Progenitor cell of endocrine pancreas (in vitro differentiated cells): ENCODE measurements around the gene MRPL14. TPM values are rescaled to one million over a fixed set of nuclear protein-coding genes. Genes with fewer than 3 reads are reported as not detected.

Source experiments
- DNase-seq: peaks from one replicate; pipeline ENCODE4 v3.0.0; 2021; ENCODE audit warnings: low spot score; ENCODE audit not compliant: unreplicated experiment
- H3K27ac Mint-ChIP-seq: 2 replicates; pipeline ENCODE4 v1.8.0; 2021; ENCODE audit warnings: mild to moderate bottlenecking, moderate library complexity, mixed read lengths
- H3K27me3 Mint-ChIP-seq: 2 replicates; pipeline ENCODE4 v1.8.0; 2021; ENCODE audit warnings: mixed read lengths
- H3K36me3 Mint-ChIP-seq: 2 replicates; pipeline ENCODE4 v1.8.0; 2022; ENCODE audit warnings: mixed read lengths; ENCODE audit not compliant: insufficient read depth
- H3K4me1 Mint-ChIP-seq: 2 replicates; pipeline ENCODE4 v1.8.0; 2021; ENCODE audit warnings: low read depth, mixed read lengths
- H3K4me3 Mint-ChIP-seq: 2 replicates; pipeline ENCODE4 v1.8.0; 2021; ENCODE audit warnings: low read depth, mild to moderate bottlenecking, moderate library complexity, mixed read lengths
- H3K9me3 Mint-ChIP-seq: 2 replicates; pipeline ENCODE4 v1.8.0; 2021; ENCODE audit warnings: low read depth, mixed read lengths
- CTCF ChIP-seq: fragments of 200-600 bp; sonication (generic); IDR thresholded peaks from one replicate; pipeline ENCODE4 v1.5.0; 2021; ENCODE audit warnings: antibody characterized with exemption, mild to moderate bottlenecking; ENCODE audit not compliant: unreplicated experiment
- total RNA-seq: library from RNA; stranded (reverse); gene quantifications from 2 replicates; pipeline ENCODE4 v1.2.1, GENCODE V29; 2021

Gene MRPL14
- total RNA-seq, 1 donor from 2014 or later, result 51.1 TPM

- peak overlapping the region; percentile 54 for H3K4me3 Mint-ChIP-seq
- H3K27me3 Mint-ChIP-seq, result peaks cover 22% of the 10 kb centered on the region
- DNase-seq, result peak; percentile 41
- peak; percentile 92 for TF ChIP-seq CTCF
- H3K9me3 Mint-ChIP-seq, result no peaks in the 10 kb centered on the region
- H3K36me3 Mint-ChIP-seq, result no peaks in the 10 kb centered on the region
- peaks cover 11% of the 10 kb centered on the region for H3K4me1 Mint-ChIP-seq
- H3K27ac Mint-ChIP-seq, result no peak overlapping the region
These were observed 52.8 kb downstream of the MRPL14 start for GRCh38 chr6:44074439-44074812.

- Mint-ChIP-seq H3K27me3 (peaks cover 21% of the 10 kb centered on the region), H3K27ac (peak overlapping the region; percentile 84), H3K4me3 (peak overlapping the region; percentile 75), H3K9me3 (no peaks in the 10 kb centered on the region), H3K36me3 (no peaks in the 10 kb centered on the region), H3K4me1 (peaks cover 11% of the 10 kb centered on the region)
- no peak for TF ChIP-seq CTCF
- no peak for DNase-seq
These were observed 53.4 kb downstream of the MRPL14 start for GRCh38 chr6:44073612-44074438.

GRCh38 chr6:44072959-44073611 is 54.2 kb downstream of the MRPL14 start:
- no peak for TF ChIP-seq CTCF
- H3K9me3 Mint-ChIP-seq, result no peaks in the 10 kb centered on the region
- H3K27me3 Mint-ChIP-seq, result peaks cover 25% of the 10 kb centered on the region
- no peaks in the 10 kb centered on the region for H3K36me3 Mint-ChIP-seq
- DNase-seq, result peak; percentile 75
- H3K4me3 Mint-ChIP-seq, result peak overlapping the region; percentile 86
- peak overlapping the region; percentile 92 for H3K27ac Mint-ChIP-seq
- peaks cover 11% of the 10 kb centered on the region for H3K4me1 Mint-ChIP-seq

GRCh38 chr6:44072452-44072958 is 54.7 kb downstream of the MRPL14 start:
- no peak for DNase-seq
- H3K36me3 Mint-ChIP-seq, result no peaks in the 10 kb centered on the region
- H3K4me1 Mint-ChIP-seq, result peaks cover 11% of the 10 kb centered on the region
- TF ChIP-seq CTCF, result no peak
- peaks cover 22% of the 10 kb centered on the region for H3K27me3 Mint-ChIP-seq
- peak overlapping the region; percentile 86 for H3K4me3 Mint-ChIP-seq
- H3K9me3 Mint-ChIP-seq, result no peaks in the 10 kb centered on the region
- no peak overlapping the region for H3K27ac Mint-ChIP-seq

GRCh38 chr6:44071670-44072451 is 55.4 kb downstream of the MRPL14 start:
- no peak for TF ChIP-seq CTCF
- peaks cover 11% of the 10 kb centered on the region for H3K4me1 Mint-ChIP-seq
- no peak overlapping the region for H3K27ac Mint-ChIP-seq

More at GRCh38 chr6:44071670-44072451, 55.4 kb downstream of the MRPL14 start:
- no peaks in the 10 kb centered on the region for H3K36me3 Mint-ChIP-seq
- DNase-seq, result no peak
- H3K4me3 Mint-ChIP-seq, result peak overlapping the region; percentile 42
- no peaks in the 10 kb centered on the region for H3K9me3 Mint-ChIP-seq
- peaks cover 22% of the 10 kb centered on the region for H3K27me3 Mint-ChIP-seq
